ENCODE measurements around the gene TMEM88. TPM values are rescaled to one million over a fixed set of nuclear protein-coding genes. Genes with fewer than 3 reads are reported as not detected.
"Not testable (repeated sequence)": the region's sequence is repeated elsewhere in the genome, so short reads cannot be mapped to it uniquely, and the experiment has no call there.

The TMEM88 gene, protein sequence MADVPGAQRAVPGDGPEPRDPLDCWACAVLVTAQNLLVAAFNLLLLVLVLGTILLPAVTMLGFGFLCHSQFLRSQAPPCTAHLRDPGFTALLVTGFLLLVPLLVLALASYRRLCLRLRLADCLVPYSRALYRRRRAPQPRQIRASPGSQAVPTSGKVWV
- total RNA-seq: 10 to 100 TPM in 2 of 5 donors, 1 to 10 TPM in 3; 5.8 to 27.1 (median 8.4) TPM
- 1.1 TPM for total RNA-seq (2013)
- total RNA-seq: 0.70 to 36.3 (median 6.3) reads per million in 29 experiments

DNA sequence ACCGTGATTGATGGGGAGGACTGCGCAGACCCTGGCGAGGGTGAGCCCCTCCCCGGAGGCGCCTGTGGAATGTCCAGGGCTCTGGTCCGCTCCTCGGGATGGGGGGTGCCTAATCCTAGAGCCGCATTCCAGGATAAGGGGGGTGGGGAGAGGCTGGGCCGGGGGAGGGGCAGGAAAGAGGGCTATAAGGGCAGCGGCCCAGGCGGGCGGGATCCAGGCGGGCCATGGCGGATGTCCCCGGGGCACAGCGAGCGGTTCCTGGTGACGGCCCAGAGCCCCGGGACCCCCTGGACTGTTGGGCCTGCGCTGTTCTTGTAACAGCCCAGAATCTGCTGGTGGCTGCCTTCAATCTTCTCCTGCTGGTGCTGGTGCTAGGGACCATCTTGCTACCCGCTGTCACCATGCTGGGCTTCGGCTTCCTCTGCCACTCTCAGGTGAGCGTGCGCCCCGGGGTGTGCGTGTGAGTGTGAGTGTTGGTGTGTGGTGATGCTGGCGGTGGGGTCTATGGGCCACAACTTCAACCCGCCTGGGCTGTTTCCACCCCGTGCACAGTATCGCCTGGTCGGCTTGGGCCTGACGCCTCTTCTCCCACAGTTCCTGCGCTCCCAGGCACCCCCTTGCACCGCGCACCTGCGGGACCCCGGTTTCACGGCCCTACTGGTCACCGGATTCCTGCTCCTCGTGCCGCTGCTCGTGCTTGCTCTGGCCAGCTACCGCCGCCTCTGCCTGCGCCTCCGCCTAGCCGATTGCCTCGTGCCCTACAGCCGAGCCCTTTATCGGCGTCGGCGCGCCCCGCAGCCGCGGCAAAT lies at the start of gene TMEM88:
TMEM88 (plus strand) TSS at position 216 of the 809 bp plus-strand sequence; CDS start at position 225, 9 bp downstream.
- no peak within 1 kb of the TSS for H3K27ac ChIP-seq (ENCODE audit: low read length)
- peak in 4 of 35 experiments; percentile 24 to 38 (median 26) for DNase-seq
- peaks cover 3 to 20% of the 10 kb centered on the region in 2 donors for H3K36me3 ChIP-seq (ENCODE audit: control insufficient read depth in 2 of 2, extremely low read depth in 1 of 2, insufficient read depth in 1 of 2, low read length in 1 of 2)
- no peaks in the 10 kb centered on the region for H3K27me3 ChIP-seq (replicated peaks in 1 of 2; ENCODE audit: control insufficient read depth in 2 of 2, extremely low read depth in 1 of 2, insufficient read depth in 2 of 2, low read length in 1 of 2)
- POLR2A ChIA-PET: interaction anchor here in 1 of 2 donors (0.6 to 0.7 kb wide), 2 partner anchors 10 to 43 kb away, joined by 6 to 13 read pairs; no protein-coding TSS in a partner anchor
- H3K27ac Mint-ChIP-seq: peak within 1 kb of the TSS in 1 of 2 donors; percentile 48
- no peak within 1 kb of the TSS for H3K4me3 ChIP-seq (ENCODE audit: control insufficient read depth in 1 of 2, extremely low read depth in 1 of 2, low read length in 1 of 2)
- H3K4me1 ChIP-seq (ENCODE audit: control insufficient read depth in 1 of 2, extremely low read depth in 1 of 2, insufficient read depth in 2 of 2, low read length in 2 of 2): peaks cover 15 to 53% of the 10 kb centered on the region in 2 experiments
- CTCF ChIA-PET: no interaction called here
- H3K4me3 Mint-ChIP-seq: peak within 1 kb of the TSS in 2 of 3 donors; percentile 13 to 33
- no peaks in the 10 kb centered on the region for H3K9me3 ChIP-seq
- H3K4me1 Mint-ChIP-seq: peaks cover 16 to 25% (median 21%) of the 10 kb centered on the region in 3 donors
- H3K36me3 Mint-ChIP-seq: peaks cover 7% of the 10 kb centered on the region
- H3K9me3 Mint-ChIP-seq: no peaks in the 10 kb centered on the region
- no peak for ATAC-seq (replicated peaks in 1 of 4)
- H3K27me3 Mint-ChIP-seq: no peaks in the 10 kb centered on the region
- 92% methylated on average over 45 of the region's 57 CpGs for WGBS (ENCODE audit: insufficient coverage)

DNA sequence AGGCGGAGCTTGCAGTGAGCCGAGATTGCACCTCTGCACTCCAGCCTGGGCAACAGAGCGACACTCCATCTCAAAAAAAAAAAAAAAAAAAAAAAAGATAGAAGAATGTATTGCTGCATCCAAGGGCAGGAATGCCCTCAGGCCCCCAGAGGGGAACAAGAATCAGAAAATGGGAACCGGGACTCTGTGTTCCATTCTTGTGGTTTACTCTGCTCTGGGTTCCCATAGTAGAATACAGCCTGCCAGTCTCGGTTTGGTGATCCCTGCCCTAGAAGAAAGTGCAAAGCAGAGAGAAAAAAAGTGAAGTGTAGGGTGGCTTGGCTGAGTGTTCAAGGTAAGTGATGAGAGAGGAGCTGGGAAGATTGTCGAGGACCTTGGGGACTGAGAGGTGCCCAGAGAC lies 48.3 kb upstream of the TMEM88 start:
- H3K9me3 Mint-ChIP-seq: no peaks in the 10 kb centered on the region
- peaks cover 11 to 28% of the 10 kb centered on the region in 2 donors for H3K27me3 Mint-ChIP-seq
- H3K4me3 Mint-ChIP-seq: no peak overlapping the region
- DNase-seq (no peak), ATAC-seq (replicated peaks in 1 of 4) (no peak)
- Histone ChIP-seq H3K36me3 (ENCODE audit: control insufficient read depth in 2 of 2, extremely low read depth in 1 of 2, insufficient read depth in 1 of 2, low read length in 1 of 2) (no peaks in the 10 kb centered on the region), H3K9me3 (no peaks in the 10 kb centered on the region), H3K4me3 (ENCODE audit: control insufficient read depth in 1 of 2, extremely low read depth in 1 of 2, low read length in 1 of 2) (no peak overlapping the region), H3K4me1 (ENCODE audit: control insufficient read depth in 1 of 2, extremely low read depth in 1 of 2, insufficient read depth in 2 of 2, low read length in 2 of 2) (no peaks in the 10 kb centered on the region), H3K27me3 (replicated peaks in 1 of 2; ENCODE audit: control insufficient read depth in 2 of 2, extremely low read depth in 1 of 2, insufficient read depth in 2 of 2, low read length in 1 of 2) (peaks cover 0 to 42% of the 10 kb centered on the region in 2 experiments), H3K27ac (ENCODE audit: low read length) (no peak overlapping the region)
- H3K4me1 Mint-ChIP-seq: peaks cover 3 to 9% (median 7%) of the 10 kb centered on the region in 3 donors
- POLR2A ChIA-PET: no interaction called here
- WGBS (ENCODE audit: insufficient coverage): 68% methylated on average over 3 of the region's 6 CpGs
- CTCF ChIA-PET: no interaction called here
- no peak overlapping the region for H3K27ac Mint-ChIP-seq
- H3K36me3 Mint-ChIP-seq: no peaks in the 10 kb centered on the region

DNA sequence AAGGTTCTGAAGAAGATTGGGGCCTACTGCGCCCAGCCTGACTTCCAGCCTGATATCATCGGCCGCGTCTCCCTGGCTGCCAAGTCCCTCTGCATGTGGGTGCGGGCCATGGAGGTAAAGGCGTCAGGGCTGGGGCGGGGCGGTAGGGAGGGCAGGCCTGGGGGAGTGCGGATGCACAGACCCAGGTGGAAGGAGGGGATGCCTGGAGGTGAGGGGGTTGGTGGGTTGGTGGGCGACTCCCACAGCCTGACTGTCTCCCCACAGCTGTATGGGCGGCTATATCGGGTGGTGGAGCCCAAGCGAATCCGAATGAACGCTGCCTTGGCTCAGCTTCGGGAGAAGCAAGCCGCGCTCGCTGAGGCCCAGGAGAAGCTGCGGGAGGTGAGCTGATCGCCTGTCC lies 47.7 kb upstream of the TMEM88 start:
- H3K27ac Mint-ChIP-seq: no peak overlapping the region
- WGBS (ENCODE audit: insufficient coverage): 97% methylated on average over 10 of the region's 21 CpGs

DNA sequence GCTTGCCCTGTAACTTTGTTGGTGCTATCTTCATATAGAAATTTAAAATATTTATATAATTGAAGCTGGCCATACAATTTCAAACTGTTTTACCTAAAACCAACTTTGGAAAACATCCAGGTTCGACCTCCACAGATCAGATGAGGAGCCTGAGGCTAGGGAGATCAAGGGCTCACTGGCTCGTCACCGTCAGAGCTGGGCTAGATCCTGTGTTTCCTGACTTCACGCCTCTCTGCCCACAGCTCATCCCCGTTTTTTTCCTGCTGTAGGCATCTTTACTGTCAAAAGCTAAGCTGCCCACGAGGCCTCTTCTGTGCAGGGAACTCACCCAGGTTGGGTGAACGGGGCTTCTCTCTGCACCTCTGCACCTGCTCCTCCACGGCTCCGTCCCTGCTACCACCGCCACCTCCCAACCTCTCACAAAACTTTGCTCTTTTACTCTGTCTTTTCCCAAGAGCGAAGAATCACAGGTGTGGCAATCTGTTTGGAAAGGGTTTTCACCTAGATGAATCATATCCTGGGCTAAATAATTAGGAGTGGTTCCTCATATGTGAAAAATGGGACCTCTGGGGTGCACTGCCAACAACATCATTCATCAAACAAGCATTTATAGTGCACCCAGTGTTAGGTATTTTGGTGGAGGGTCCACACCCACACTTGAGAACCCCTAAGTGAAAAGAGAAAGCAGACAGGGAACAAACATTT lies 45.6 kb upstream of the TMEM88 start:
- Histone ChIP-seq H3K27me3 (replicated peaks in 1 of 2; ENCODE audit: control insufficient read depth in 2 of 2, extremely low read depth in 1 of 2, insufficient read depth in 2 of 2, low read length in 1 of 2) (peaks cover 0 to 29% of the 10 kb centered on the region in 2 experiments), H3K36me3 (ENCODE audit: control insufficient read depth in 2 of 2, extremely low read depth in 1 of 2, insufficient read depth in 1 of 2, low read length in 1 of 2) (no peaks in the 10 kb centered on the region), H3K27ac (ENCODE audit: low read length) (no peak overlapping the region), H3K9me3 (no peaks in the 10 kb centered on the region), H3K4me1 (ENCODE audit: control insufficient read depth in 1 of 2, extremely low read depth in 1 of 2, insufficient read depth in 2 of 2, low read length in 2 of 2) (no peaks in the 10 kb centered on the region), H3K4me3 (ENCODE audit: control insufficient read depth in 1 of 2, extremely low read depth in 1 of 2, low read length in 1 of 2) (no peak overlapping the region)
- Mint-ChIP-seq H3K9me3 (no peaks in the 10 kb centered on the region), H3K4me3 (no peak overlapping the region), H3K4me1 (peaks cover 3 to 9% (median 7%) of the 10 kb centered on the region in 3 donors), H3K36me3 (no peaks in the 10 kb centered on the region), H3K27ac (no peak overlapping the region), H3K27me3 (peaks cover 4 to 17% of the 10 kb centered on the region in 2 donors)
- 70% methylated on average over 5 of the region's 11 CpGs for WGBS (ENCODE audit: insufficient coverage)
- POLR2A ChIA-PET: no interaction called here
- DNase-seq (no peak), ATAC-seq (replicated peaks in 1 of 4) (no peak)
- CTCF ChIA-PET: interaction anchor here in 1 of 2 donors (0.6 kb wide), 1 partner anchor 167 kb away, joined by 4 read pairs; no protein-coding TSS in a partner anchor

More for the DNA sequence above, 47.7 kb upstream of the TMEM88 start:
- Histone ChIP-seq H3K27me3 (replicated peaks in 1 of 2; ENCODE audit: control insufficient read depth in 2 of 2, extremely low read depth in 1 of 2, insufficient read depth in 2 of 2, low read length in 1 of 2) (peaks cover 0 to 38% of the 10 kb centered on the region in 2 experiments), H3K4me1 (ENCODE audit: control insufficient read depth in 1 of 2, extremely low read depth in 1 of 2, insufficient read depth in 2 of 2, low read length in 2 of 2) (no peaks in the 10 kb centered on the region), H3K9me3 (no peaks in the 10 kb centered on the region), H3K27ac (ENCODE audit: low read length) (no peak overlapping the region), H3K36me3 (ENCODE audit: control insufficient read depth in 2 of 2, extremely low read depth in 1 of 2, insufficient read depth in 1 of 2, low read length in 1 of 2) (no peaks in the 10 kb centered on the region), H3K4me3 (ENCODE audit: control insufficient read depth in 1 of 2, extremely low read depth in 1 of 2, low read length in 1 of 2) (no peak overlapping the region)
- DNase-seq (no peak), ATAC-seq (replicated peaks in 1 of 4) (no peak)
- Mint-ChIP-seq H3K4me1 (peaks cover 3 to 9% (median 7%) of the 10 kb centered on the region in 3 donors), H3K36me3 (no peaks in the 10 kb centered on the region), H3K27me3 (peaks cover 11 to 29% of the 10 kb centered on the region in 2 donors), H3K9me3 (no peaks in the 10 kb centered on the region), H3K4me3 (no peak overlapping the region)
- ChIA-PET POLR2A (no interaction called here), CTCF (no interaction called here)

DNA sequence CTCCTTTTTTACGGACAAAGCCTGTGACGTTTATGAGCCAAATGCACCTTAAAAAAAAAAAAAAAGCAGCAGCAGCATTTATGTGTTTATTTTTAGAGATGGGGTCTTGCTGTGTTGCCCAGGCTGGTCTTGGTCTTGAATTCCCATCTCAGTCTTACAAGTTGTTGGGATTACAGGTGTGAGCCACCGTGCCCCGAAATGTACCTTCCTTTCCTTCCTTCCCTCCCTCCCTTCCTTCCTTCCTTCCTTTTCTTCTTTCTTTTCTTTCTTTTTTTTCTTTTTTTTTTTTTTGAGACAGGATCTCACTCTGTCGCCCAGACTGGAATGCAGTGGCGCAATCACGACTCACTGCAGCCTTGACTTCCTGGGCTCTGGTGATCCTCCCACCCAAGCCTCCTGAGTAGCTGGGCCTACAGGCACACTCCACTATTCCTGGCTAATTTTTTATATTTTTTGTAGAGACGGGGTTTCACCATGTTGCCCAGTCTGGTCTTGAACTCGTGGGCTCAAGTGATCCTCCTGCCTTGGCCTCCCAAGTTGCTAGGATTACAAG lies 45.0 kb upstream of the TMEM88 start:
- H3K4me3 ChIP-seq (ENCODE audit: control insufficient read depth in 1 of 2, extremely low read depth in 1 of 2, low read length in 1 of 2); H3K27ac Mint-ChIP-seq; H3K4me1 ChIP-seq (ENCODE audit: control insufficient read depth in 1 of 2, extremely low read depth in 1 of 2, insufficient read depth in 2 of 2, low read length in 2 of 2); H3K4me3 Mint-ChIP-seq; H3K27ac ChIP-seq (ENCODE audit: low read length); H3K4me1 Mint-ChIP-seq; DNase-seq; H3K9me3 ChIP-seq; H3K36me3 Mint-ChIP-seq; H3K36me3 ChIP-seq (ENCODE audit: control insufficient read depth in 2 of 2, extremely low read depth in 1 of 2, insufficient read depth in 1 of 2, low read length in 1 of 2); POLR2A ChIA-PET; H3K9me3 Mint-ChIP-seq; ATAC-seq (replicated peaks in 1 of 4): not testable (repeated sequence)
- peaks cover 4 to 15% of the 10 kb centered on the region in 2 donors for H3K27me3 Mint-ChIP-seq
- 76% methylated on average over 3 of the region's 9 CpGs for WGBS (ENCODE audit: insufficient coverage)
- CTCF ChIA-PET: interaction anchor here in 1 of 2 donors (0.6 kb wide), 1 partner anchor 54 kb away, joined by 11 read pairs; no protein-coding TSS in a partner anchor
- peaks cover 0 to 26% of the 10 kb centered on the region in 2 experiments for H3K27me3 ChIP-seq (replicated peaks in 1 of 2; ENCODE audit: control insufficient read depth in 2 of 2, extremely low read depth in 1 of 2, insufficient read depth in 2 of 2, low read length in 1 of 2)

DNA sequence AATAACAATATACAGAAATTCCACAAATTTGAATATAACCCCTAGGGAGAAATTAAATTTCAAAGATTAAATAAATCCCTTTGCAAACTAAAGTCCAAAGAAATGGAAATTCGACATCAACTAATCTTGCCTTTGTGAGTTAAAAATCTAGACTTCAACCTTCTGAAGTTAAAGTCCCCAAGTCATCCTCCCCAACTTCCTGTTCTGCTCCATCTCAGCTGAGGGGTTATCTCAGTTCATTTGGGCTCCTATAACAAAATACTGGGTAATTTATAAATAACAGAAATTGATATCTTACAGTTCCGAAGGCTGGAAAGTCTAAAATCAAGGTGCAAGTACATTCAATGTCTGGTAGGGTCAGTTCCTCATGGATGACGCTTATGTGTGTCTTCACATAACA lies 43.6 kb upstream of the TMEM88 start:
- H3K4me1 Mint-ChIP-seq: peaks cover 3 to 9% (median 7%) of the 10 kb centered on the region in 3 donors
- peaks cover 0 to 18% of the 10 kb centered on the region in 2 experiments for H3K27me3 ChIP-seq (replicated peaks in 1 of 2; ENCODE audit: control insufficient read depth in 2 of 2, extremely low read depth in 1 of 2, insufficient read depth in 2 of 2, low read length in 1 of 2)
- no peaks in the 10 kb centered on the region for H3K9me3 Mint-ChIP-seq
- CTCF ChIA-PET: no interaction called here
- no peak overlapping the region for H3K27ac ChIP-seq (ENCODE audit: low read length)
- DNase-seq (no peak), ATAC-seq (replicated peaks in 1 of 4) (no peak)
- H3K36me3 ChIP-seq (ENCODE audit: control insufficient read depth in 2 of 2, extremely low read depth in 1 of 2, insufficient read depth in 1 of 2, low read length in 1 of 2): no peaks in the 10 kb centered on the region
- no peaks in the 10 kb centered on the region for H3K36me3 Mint-ChIP-seq
- no peaks in the 10 kb centered on the region for H3K4me1 ChIP-seq (ENCODE audit: control insufficient read depth in 1 of 2, extremely low read depth in 1 of 2, insufficient read depth in 2 of 2, low read length in 2 of 2)
- no peak overlapping the region for H3K4me3 Mint-ChIP-seq
- POLR2A ChIA-PET: no interaction called here
- peaks cover 4 to 10% of the 10 kb centered on the region in 2 donors for H3K27me3 Mint-ChIP-seq
- WGBS (ENCODE audit: insufficient coverage): 100% methylated on average over 1 of the region's 3 CpGs
- no peak overlapping the region for H3K4me3 ChIP-seq (ENCODE audit: control insufficient read depth in 1 of 2, extremely low read depth in 1 of 2, low read length in 1 of 2)
- no peaks in the 10 kb centered on the region for H3K9me3 ChIP-seq
- no peak overlapping the region for H3K27ac Mint-ChIP-seq

Data from T-cell (primary cell).